Esophagus mucosa (tissue), 1 donor: Measurements from ENCODE around the gene SELENON. TPM values are rescaled to one million over a fixed set of nuclear protein-coding genes. Genes with fewer than 3 reads are reported as not detected.
"Not testable (repeated sequence)": the region's sequence is repeated elsewhere in the genome, so short reads cannot be mapped to it uniquely, and the experiment has no call there.

Experiments
- ATAC-seq: fragments of 200-7000 bp; cut with Tn5 transposase; one replicate; pipeline ENCODE4 v1.9.1; 2020
- total RNA-seq: library from RNA; stranded (reverse); gene quantifications from one replicate; pipeline ENCODE4 v1.2.4, GENCODE V29; 2023
- donor health status: DM: yes; HTN: yes; CAD: no.

SELENON gene
- total RNA-seq, 1 donor from 2014 or later: 35.2 TPM

DNA sequence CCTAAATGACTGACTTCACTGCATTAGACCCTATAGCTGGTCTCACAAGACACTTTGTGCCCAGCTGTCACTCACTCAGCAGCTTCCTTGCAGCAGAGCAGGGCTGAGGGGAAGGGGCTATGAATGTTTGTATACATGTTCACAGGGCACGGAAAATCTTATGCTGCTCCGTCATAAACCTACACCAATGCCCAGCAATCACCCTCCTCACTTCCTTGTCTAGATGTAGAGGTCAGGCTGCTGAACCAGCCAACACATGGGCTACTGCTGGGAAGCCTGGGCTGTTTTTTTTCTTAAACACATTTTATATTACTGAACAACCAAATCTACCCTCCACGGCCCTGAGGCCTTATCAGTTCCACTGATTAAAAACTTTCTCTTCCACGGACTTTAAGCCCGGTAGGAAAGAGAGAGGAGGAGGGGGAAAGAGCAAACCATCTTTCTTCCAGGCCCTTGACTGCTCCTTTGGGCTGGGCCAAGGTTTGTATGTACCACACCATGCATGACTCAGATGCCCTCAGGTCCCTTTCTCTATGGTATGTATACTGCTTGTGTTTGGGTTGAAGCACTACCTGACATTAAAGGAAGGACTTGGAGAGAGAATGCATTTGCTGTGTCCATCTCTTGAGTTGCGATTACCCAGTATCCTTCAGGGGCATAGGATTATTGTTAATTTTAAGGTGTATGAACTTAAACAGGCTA, 32.5 kb downstream of the SELENON start:
- peak; percentile 84 for ATAC-seq

DNA sequence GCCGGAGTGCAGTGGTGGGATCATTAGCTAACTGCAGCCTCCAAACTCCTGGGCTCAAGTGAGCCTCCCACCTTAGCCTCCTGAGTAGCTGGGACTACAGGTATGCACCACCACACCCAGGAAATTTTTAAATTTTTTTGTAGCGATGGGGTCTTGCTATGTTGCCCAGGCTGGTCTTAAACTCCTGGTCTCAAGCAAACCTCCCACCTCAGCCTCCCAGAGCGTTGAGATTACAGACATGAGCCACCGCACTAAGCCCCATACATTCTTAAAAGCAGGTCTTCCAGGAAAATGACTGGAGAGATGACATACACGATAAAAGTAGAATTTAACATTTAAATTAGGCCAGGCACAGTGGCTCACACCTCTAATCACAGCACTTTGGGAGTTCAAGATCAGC, 33.2 kb downstream of the SELENON start:
- no peak for ATAC-seq

DNA sequence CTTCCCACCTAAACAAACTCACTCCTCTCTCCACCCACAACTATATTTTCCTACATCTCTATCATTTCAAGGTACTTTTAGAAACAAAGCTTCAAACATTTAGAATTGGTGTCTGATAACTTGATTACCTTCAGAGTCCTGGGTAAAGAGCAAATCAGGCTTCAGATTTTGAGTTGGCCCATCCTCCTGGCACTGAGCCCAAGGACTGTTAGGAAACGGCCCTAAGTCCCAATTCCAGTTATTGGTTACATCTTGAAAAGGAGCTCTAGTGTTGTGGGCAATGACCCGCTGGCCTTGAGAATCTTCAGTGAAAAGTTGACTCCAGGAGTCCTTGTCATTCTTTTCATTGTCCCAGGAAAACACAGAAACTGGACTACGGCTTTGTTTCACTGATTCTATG, 34.9 kb downstream of the SELENON start:
- no peak for ATAC-seq

DNA sequence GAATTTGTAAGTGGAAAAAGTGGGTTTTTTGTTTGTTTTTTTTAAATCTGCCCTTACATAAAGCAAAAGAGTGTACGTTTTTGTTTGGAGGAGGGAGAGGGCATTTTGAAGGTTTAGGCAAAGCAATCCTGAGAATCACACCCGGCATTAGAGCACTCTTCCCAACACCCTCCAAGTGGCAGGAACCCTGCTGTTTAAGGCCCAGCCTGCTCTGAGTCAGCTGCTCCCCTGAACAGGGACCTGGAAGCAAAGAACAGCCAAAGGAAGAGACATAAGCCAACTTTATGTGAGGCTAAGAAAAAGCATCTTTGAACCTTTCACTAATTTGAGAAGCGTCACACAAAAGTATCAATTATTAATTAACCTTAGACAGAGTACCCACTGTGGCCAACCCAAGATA, 36.7 kb downstream of the SELENON start:
- no peak for ATAC-seq

DNA sequence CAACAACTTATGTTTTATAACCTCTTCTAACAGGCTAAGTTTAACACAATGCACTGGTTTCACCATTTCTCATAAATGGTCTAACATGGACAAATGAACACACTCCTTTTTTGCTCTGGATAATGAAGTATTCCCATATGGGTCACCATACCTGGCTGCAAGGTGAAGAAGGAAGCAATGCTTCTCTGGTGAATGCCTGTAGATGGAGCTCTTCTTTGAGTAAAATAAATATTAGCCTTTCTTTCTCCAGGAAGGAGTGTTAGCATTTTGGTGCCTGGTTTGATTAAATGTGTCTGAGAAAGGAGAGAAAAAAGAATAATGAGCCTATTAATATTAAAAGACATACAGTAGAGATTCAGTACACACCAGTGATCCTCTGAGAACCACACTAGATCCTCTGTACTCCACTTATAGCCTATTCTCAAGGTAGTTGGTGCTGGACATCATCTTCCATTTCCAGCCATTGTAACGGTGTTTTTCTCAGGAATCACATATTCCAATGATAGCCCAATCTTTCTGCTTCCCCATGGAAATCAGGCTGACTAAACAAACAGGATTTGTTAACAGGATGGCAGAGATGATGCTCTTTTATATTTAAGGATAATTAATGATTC, 37.4 kb downstream of the SELENON start:
- ATAC-seq: peak; percentile 56

DNA sequence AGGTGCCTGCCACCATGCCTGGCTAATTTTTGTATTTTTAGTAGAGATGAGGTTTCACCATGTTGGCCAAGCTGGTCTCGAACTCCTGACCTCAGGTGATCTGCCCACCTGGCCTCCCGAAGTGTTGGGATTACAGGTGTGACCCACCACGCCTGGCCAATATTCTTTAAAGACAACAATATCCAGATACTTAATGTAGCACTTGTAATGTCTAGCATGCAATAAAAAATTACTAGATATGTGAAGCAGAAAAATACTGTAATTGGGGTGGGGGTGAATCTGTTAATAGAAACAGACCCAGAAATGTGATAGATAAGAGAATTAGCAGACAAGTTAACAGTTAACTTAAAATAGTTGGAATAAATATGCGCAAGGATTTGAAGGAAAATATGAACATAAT, 39.8 kb downstream of the SELENON start:
- not testable (repeated sequence) for ATAC-seq

DNA sequence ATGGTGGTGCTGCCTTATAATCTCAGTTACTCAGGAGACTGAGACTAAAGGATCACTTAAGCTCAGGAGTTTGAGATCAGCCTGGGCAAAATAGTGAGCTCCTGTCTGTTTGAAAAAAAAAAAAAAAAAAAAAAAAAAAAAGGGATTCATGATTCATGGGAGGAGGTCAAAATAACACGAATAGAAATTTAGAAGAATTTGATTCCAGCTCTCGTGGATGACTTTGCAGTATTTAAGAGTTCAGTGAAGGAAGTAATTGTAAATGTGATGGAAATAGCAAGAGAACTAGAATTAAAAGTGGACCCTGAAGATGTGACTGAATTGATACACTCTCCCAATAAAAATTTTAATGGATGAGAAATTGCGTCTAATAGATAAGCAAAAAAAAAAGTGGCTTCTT, 43.5 kb downstream of the SELENON start:
- no peak for ATAC-seq

DNA sequence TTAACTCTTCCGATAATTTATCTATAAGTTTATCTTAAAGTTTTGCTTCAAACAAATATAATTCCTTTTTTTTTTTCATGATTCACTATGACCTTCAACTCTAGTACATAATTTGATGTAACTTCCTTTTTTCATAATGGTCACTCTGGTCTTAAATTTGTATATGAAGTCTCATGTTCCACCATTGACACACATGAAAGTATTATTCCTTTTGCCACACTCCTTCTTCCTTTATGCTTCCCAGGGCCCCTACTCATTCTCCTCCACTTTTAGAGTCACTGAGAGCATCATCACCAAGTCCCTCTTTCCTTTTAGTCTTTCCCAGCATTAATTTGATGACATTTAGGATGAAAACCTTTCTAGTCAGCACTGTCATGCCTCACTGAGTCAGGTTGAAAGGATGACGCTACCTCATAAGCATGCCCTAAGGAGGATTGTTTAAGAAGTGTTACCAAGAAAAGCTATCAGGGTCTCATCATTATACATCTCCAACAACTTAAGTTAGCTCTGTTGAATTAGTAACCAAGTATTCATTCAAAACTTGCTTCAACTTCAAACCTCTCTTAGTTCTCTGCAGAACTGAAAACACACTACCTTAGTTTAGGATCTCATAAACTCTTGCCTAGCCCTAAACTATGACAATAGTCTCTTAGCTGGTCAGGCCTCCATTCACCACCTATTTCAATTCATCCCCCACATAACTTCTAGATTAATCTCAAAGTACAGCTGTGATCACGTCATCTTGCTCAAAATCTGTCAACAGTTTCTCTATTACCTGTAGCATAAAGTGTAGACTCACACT, 44.7 kb downstream of the SELENON start:
- no peak for ATAC-seq

DNA sequence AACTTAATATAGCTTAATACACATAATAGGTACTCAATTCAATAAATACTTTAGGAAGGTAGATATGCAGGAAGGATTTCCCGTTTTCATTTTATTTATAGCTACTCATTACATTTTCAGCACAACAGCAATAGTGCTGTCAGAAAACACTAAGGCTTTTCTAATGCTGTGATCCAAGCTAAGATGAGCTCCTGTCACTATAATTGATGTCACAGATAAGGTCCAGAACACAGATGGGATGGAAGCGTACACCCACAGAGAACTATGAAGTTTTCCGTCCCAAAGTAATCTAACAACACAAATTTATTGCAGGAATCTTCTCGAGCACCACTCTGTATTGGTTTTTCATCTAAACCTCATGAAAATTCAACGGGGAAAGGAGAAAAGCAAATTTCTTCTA, 45.7 kb downstream of the SELENON start:
- no peak for ATAC-seq

DNA sequence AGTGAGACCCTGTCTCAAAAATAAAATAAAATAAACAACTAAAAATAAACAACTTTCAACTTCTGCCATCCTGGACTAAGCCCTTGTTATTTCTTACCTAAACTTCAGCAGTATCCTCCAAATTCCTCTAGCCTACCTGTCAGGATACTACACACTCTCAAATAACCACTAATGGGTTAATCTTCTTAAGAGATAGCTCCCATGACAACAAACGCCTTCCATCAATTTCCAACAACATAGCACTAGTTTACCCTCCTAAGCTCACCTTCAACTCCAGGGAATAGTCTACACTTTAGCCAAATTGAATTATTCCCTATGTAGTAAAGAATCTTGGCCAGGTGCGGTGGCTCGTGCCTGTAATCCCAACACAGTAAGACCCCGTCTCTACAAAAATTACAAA, 47.9 kb downstream of the SELENON start:
- ATAC-seq: no peak

DNA sequence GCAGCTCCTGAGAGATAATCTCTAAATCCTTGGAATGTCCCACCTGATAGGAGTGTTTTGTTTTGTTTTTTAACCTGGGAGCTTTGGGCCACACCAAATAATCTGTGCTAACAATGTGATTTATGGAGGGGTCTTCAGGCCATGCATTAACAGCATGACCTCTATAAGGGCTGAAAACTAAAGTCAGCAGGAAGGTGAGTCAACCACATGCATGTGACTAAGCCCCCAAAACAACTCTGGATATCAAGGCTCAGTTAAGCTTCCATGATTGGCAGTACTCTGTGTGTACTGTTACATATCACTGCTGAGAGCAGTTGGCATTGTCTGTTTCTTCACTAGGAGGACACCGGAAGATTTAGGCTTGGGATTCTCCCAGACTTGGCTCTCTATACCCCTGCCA, 48.5 kb downstream of the SELENON start:
- ATAC-seq: no peak

DNA sequence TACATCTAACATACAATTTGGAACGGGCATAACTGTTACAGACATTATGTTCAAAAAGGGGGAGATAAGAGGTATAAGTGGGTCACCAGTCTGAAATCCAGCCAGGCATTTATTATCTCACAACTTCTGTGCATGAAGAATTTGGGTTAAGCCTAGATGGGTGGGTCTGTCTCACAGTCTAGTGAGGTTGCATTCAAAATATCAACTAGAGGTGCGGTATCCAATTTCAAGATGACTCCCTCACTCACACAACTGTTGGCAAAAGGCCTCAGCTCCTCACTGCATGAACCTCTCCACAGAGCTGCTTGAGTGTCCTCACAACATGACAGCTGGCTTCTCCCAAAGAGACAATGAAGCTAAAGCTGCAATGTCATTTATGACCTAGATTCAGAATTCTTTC, 54.6 kb downstream of the SELENON start:
- no peak for ATAC-seq

DNA sequence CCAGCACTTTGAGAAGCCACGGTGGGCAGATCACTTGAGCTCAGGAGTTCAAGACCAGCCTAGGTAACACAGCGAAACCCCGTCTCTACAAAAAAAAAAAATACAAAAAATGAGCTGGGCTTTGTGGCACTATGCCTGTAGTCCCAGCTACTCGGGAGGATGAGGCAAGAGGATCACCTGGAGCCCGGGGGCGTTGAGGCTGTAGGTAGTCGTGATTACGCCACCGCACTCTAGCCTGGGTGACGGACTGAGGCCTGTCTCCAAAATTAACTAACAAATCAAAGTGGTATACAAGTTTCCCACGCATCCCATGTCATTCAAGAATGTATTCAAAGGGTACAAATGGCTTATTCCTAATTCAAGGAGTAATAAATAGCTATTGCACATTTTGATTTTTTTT, 56.9 kb downstream of the SELENON start:
- no peak for ATAC-seq

DNA sequence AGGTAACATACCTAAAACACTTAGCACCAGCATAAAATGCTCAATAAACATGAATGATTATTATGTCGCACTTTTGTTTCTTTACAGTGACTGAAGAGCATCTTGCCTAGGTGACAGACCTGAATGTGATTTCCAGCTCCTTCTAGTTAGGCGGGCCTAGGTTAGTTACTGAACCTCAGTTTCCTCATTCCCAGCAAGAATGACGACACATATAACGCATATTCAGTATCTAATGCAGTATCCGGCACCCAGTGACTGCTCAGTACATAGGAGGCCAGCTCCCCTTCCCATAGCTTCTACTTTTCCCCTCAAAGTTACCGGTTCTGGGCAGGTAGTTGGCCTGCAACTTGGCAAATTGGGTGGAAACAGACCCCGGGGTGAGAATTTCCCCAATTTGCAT, 58.5 kb downstream of the SELENON start:
- ATAC-seq: peak; percentile 23

DNA sequence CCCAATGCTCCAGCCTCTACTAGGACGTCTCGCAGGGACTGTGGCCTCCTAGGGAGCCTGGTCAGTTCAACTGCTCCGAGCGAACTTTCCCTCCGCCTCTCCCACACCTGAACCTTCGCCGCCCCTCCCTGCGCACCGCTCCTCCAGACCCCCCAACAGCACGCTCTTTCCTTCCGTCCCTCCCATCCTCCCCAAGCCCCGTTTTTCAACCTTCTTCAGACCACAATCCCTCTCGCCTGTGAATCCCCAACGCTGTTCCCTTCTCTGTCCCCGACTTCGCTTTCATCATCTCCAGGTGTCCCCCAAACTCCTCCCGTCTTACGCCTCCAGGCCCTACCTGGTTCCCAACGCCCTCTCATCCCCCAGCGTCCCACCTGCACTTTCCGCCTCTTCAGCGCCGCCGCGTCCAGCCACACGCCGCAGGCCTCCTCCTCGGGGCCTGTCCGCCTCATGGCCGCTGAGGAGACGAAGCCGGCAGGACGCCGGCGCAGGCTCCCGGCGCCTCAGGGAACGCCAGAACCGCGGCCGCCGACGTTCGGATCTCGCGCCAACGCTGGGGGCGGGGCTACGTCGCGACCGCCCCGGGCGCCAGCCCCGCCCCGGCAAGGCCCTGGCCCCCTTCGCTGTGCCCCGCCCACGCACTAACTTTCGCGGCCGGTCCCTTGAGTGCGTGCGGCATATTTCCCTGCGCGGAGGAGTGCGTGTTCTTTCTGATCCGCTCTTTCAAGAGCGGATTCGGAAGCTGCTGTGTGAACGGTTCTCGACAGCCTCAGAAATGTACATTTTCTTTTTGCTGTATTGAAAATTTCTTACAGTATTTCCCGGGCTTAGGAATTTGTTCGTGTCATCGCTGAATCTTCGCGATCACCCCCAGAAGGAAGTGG, 59.2 kb downstream of the SELENON start, which contains the start of gene AUNIP:
Gene AUNIP, minus strand, starts transcription at position 552 of the 884 bp plus-strand sequence. Its CDS starts 100 bp downstream, at position 452.
- ATAC-seq: peak; percentile 93

DNA sequence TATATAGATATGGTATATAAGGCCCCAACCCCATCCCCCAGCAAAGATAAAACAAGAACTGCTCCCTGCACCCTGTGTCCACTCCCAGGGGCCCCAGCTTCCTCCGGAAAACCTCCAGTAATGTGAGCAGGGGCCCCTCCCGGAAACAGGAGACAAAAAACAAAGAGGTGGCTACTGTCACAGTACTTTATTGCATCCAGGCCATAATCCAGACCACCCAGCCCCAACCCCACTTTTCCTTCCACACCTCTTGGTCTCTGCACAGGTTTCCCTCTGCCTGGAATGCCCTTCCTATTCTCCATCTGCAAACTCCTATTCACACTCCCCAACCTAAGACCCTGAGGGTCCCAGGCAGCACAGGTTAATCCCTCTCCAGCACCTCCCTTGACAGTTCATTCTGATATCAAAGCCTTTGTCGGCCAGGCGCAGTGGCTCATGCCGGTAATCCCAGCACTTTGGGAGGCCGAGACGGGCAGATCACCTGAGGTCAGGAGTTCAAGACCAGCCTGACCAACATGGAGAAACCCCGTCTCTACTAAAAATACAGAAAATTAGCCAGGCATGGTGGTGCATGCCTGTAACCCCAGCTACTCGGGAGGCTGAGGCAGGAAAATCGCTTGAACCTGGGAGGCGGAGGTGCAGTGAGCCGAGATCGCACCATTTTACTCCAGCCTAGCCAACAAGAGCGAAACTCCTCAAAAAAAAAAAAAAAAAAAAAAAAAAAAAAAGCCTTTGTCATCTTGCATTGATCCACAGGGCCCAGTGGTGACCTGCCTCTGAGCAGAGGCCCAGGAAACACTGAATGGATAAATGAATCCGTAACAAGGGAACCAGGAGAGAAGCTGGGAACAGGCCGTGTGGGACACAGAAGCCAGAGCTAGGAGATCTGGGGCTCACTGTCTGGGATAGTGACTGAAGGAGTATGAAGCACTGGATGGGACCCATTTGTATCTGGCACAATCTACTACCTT, 61.6 kb downstream of the SELENON start:
- no peak for ATAC-seq

DNA sequence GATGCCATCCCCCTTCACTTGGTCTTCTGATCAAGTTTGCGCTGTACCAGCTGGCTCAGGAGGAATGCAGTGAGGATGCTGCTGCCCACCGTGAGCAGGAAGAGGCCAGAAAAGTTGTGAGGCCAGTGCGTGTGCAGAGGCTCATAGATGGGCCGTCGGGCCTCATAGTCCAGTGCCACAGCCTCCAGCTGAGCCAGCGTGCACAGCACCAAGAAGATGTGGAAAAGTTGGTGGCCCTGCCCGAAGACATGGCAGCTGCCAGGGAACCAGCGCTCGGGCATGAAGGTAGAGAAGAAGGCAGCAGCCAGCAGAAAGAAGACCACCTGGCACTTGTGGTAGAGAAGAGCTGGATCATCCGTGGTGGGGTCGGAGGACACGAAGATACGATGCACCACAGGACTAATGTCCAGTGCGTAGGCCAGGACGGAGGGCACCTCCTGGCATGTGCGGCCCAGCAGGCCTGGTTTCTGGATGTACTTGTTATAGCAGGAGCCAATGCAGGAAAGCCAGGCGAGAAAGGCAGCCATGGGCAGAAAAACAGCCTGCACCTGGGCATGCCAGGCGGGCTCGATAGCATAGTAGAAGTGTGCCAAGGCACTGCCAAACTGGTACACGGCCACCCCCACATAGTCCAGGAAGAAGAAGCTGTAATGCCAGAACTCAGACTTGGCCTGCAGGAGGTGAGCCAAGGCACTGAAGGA, 62.9 kb downstream of the SELENON start:
- no peak for ATAC-seq

DNA sequence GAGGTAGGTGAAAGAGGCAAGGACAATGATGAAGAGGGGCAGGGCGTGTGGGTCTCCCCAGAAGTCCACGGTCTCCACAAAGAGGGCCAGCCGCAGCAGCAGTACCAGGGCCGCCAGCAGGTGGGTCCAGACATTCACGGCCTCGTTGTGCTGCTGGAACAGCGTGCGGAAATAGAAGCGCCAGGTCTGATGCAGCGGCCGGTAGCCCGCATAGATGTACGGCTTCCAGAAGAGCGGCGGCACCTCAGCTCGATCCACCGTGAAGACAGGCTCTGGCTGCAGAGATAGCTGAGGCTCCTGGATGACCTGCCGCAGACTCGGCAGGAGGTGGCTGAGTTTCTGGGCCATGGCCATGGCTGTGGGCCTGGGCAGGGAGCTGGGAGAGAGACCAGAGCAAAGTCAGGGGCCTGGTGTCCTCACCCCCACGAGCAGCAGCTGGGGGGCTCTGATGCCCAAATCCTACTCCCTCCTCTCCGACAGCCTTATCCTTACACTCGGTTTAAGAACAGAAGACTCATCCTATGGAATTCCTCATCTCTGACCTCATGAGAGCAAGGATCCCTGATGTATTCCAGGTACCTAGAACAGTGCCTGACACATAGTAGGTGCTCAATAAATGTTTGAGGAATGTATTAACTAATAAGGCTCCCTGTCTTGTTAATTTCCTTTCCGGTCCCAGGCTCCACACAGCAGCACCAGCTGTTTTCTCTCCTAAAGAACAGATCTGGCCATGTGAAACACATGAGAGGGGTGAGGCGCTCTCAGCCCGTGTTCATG, 63.7 kb downstream of the SELENON start:
- no peak for ATAC-seq

DNA sequence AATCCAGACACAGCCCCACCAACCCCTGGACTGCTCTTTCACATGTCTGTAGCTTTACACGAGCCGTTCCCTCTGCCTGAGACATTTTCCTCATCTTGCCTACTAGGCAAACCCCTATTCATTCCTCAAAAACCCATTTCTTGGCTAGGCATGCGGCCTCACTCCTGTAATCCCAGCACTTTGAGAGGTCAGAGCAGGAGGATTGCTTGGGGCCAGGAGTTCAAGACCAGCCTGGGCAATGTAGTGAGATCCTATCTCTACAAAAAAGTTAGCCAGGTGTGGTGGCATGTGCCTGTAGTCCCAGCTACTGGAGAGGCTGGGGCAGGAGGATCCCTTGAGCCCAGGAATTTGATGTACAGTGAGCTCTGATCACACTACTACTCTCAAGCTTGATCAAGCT, 64.4 kb downstream of the SELENON start:
- ATAC-seq: no peak

DNA sequence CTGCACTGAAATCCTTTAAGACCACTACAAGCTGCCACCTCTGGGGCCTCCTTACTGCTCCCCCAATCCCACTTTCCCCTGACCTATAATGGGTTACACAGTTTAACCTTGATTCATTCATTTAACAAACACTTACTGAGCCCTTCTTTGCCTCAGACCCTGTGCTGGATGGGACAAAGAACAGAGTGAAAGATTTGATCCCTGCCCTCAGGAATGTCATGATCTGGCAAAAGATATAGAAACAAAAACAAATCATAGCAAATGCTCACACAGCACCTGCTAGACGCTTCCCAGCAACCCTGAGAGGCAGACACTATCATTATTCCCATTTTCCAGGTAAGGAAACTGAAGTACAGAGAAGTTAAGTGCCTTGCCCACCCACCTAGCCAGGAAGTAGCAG, 66.3 kb downstream of the SELENON start:
- no peak for ATAC-seq
